ENCODE results near the gene PAH. TPM values are rescaled to one million over a fixed set of nuclear protein-coding genes. Genes with fewer than 3 reads are reported as not detected.

The PAH gene
- polyA plus RNA-seq, 1 experiment = not detected

GRCh38 chr12:102811110-102811737 lies 105.8 kb downstream of the PAH start:
- Histone ChIP-seq H3K4me3 (ENCODE audit: low read depth, low read length) (no peak overlapping the region), H3K36me3 (ENCODE audit: control insufficient read depth, insufficient read depth, low read length) (no peaks in the 10 kb centered on the region), H3K27me3 (ENCODE audit: control insufficient read depth, insufficient read depth, low read length) (0 out of 2 replicates have a peak, but pooled peaks cover 2% of the 10 kb centered on the region)
- TF ChIP-seq, protein P1, sequence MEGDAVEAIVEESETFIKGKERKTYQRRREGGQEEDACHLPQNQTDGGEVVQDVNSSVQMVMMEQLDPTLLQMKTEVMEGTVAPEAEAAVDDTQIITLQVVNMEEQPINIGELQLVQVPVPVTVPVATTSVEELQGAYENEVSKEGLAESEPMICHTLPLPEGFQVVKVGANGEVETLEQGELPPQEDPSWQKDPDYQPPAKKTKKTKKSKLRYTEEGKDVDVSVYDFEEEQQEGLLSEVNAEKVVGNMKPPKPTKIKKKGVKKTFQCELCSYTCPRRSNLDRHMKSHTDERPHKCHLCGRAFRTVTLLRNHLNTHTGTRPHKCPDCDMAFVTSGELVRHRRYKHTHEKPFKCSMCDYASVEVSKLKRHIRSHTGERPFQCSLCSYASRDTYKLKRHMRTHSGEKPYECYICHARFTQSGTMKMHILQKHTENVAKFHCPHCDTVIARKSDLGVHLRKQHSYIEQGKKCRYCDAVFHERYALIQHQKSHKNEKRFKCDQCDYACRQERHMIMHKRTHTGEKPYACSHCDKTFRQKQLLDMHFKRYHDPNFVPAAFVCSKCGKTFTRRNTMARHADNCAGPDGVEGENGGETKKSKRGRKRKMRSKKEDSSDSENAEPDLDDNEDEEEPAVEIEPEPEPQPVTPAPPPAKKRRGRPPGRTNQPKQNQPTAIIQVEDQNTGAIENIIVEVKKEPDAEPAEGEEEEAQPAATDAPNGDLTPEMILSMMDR (IDR thresholded peaks at IDR 0.05; ENCODE audit: insufficient read depth, low read depth, low read length) = peak; percentile 53
- ChIA-PET CTCF (interaction anchor here (0.7 to 2.0 kb wide), 13 partner anchors 10 to 1042 kb away, joined by 3 to 11 read pairs (median 4); no protein-coding TSS in a partner anchor), POLR2A (no interaction called here)
- DNase-seq (ENCODE audit: low read depth) = no peak

DNA sequence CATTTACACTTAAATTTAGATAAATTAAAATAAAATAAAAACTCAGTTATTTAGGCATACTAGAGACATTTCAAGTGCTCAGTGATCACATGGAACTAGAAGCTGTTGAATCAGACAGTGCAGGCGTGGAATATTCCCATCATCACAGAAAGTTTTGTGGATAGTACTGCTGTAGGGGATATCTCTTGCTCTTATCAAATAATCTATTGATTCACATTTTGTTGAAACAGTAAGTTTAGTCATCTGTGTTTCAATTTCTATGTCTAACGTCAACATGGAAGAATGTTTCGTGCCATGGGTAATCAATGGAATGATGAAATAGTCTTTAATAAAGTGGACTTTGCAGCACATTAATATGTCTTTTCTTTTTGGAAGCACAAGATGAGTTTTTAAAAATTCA lies 108.6 kb downstream of the PAH start:
- Histone ChIP-seq H3K27me3 (ENCODE audit: control insufficient read depth, insufficient read depth, low read length) (0 out of 2 replicates have a peak, but pooled peaks cover 2% of the 10 kb centered on the region), H3K4me3 (ENCODE audit: low read depth, low read length) (no peak overlapping the region), H3K36me3 (ENCODE audit: control insufficient read depth, insufficient read depth, low read length) (no peaks in the 10 kb centered on the region)
- no peak for DNase-seq (ENCODE audit: low read depth)
- CTCF ChIA-PET = no interaction called here
- TF ChIP-seq, protein P1 (IDR thresholded peaks at IDR 0.05; ENCODE audit: insufficient read depth, low read depth, low read length) = no peak
- POLR2A ChIA-PET = no interaction called here

DNA sequence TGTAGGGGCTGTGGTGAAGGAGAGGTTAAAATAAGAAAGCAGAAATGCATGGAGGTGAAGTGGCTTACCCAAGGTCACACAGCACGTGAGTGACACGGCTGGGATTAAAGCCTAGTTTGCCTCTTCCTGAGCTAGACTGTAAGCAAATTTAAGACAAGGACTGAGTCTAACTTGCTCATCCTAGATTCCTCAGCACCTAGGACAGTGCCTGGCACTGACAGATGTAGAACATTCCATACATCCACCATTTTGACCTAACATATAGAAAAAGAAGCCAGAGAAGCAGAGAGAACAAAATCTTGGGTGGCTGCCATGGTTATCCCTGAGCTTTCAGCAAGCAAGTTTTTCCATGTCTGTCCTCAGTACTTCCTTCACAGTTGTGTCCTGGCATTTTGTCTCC lies 110.5 kb downstream of the PAH start:
- POLR2A ChIA-PET = no interaction called here

GRCh38 chr12:102806110-102806509 lies 110.9 kb downstream of the PAH start:
- no peak for DNase-seq (ENCODE audit: low read depth)
- Histone ChIP-seq H3K36me3 (ENCODE audit: control insufficient read depth, insufficient read depth, low read length) (no peaks in the 10 kb centered on the region), H3K27me3 (ENCODE audit: control insufficient read depth, insufficient read depth, low read length) (no peaks in the 10 kb centered on the region), H3K4me3 (ENCODE audit: low read depth, low read length) (no peak overlapping the region)
- POLR2A ChIA-PET = no interaction called here
- CTCF ChIA-PET = interaction anchor here (1.2 to 1.5 kb wide), 3 partner anchors 10 to 866 kb away, joined by 3 to 5 read pairs (median 3); no protein-coding TSS in a partner anchor
- TF ChIP-seq, protein P1 (IDR thresholded peaks at IDR 0.05; ENCODE audit: insufficient read depth, low read depth, low read length) = no peak

More for the DNA sequence above, 110.5 kb downstream of the PAH start:
- H3K27me3 ChIP-seq (ENCODE audit: control insufficient read depth, insufficient read depth, low read length) = no peaks in the 10 kb centered on the region
- no peak overlapping the region for H3K4me3 ChIP-seq (ENCODE audit: low read depth, low read length)
- TF ChIP-seq, protein P1 (IDR thresholded peaks at IDR 0.05; ENCODE audit: insufficient read depth, low read depth, low read length) = no peak
- CTCF ChIA-PET = interaction anchor here (1.2 to 1.5 kb wide), 3 partner anchors 10 to 866 kb away, joined by 3 to 5 read pairs (median 3); no protein-coding TSS in a partner anchor
- DNase-seq (ENCODE audit: low read depth) = no peak
- H3K36me3 ChIP-seq (ENCODE audit: control insufficient read depth, insufficient read depth, low read length) = no peaks in the 10 kb centered on the region

DNA sequence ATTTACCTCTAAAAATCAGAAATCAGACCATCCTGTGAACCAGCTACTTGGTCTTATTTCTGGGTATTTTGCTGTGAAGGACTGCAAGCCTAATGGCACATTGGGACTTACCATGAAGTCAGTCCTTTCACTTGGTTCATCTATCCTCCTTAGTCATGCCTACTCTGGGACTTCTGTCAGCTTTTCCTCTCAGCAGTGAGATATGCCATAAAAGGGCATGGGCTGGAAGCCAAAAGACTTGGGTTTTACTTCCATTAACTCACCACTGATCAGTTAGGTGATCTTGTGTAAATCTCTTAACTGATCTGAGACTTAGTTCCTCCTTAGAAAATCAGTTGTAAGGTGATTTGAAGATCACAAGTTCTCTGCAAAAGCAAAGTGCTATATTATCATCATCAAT lies 116.5 kb downstream of the PAH start:
- DNase-seq (ENCODE audit: low read depth) = no peak
- ChIA-PET POLR2A (no interaction called here), CTCF (no interaction called here)
- no peak overlapping the region for H3K4me3 ChIP-seq (ENCODE audit: low read depth, low read length)
- TF ChIP-seq, protein P1 (IDR thresholded peaks at IDR 0.05; ENCODE audit: insufficient read depth, low read depth, low read length) = no peak
- H3K36me3 ChIP-seq (ENCODE audit: control insufficient read depth, insufficient read depth, low read length) = no peaks in the 10 kb centered on the region
- H3K27me3 ChIP-seq (ENCODE audit: control insufficient read depth, insufficient read depth, low read length) = no peaks in the 10 kb centered on the region

Data from BJ (cell line).